K562 (cell line): ENCODE results near the gene DEF6. TPM values are rescaled to one million over a fixed set of nuclear protein-coding genes. Genes with fewer than 3 reads are reported as not detected.

ENCODE experiments used
- ATAC-seq: fragments of 200-7000 bp; cut with Tn5 transposase; 3 replicates; pipeline ENCODE4 v1.9.1; 2020; ENCODE audit warnings: moderate library complexity
- BruUV-seq: library from RNA; stranded (reverse); fragments of 400-500 nt; replicated peaks from 2 replicates; lab custom pipeline; 2021; lab: Mats Ljungman, UMichigan
- CTCF ChIA-PET: fragments of 300-600 bp; formaldehyde crosslinking; extraction: SDS; loops from one replicate; lab custom pipeline; 2021; ENCODE audit warnings: low intra/inter-chr PET ratio; lab: Yijun Ruan, JAX
- POLR2A ChIA-PET: fragments of 300-600, 350-650 bp; sonication (Branson Sonifier 250); formaldehyde crosslinking; extraction: SDS; loops from one replicate; lab custom pipeline; 2021; ENCODE audit warnings: antibody characterized with exemption, inconsistent platforms; lab: Yijun Ruan, JAX
- DNase-seq, 4 experiments: peaks; one replicate each; pipeline versions ENCODE4 v3.0.0 to v3.0.0-alpha.2; 2011 to 2018; ENCODE audit warnings: low spot score in 3 of 4, mixed read lengths in 3 of 4; ENCODE audit errors: extremely low read depth in 1 of 4
- FAIRE-seq: peaks from 2 replicates; lab custom pipeline; 2011; peaks lifted over from hg19 to GRCh38; lab: Jason Lieb, UNC
- H2AFZ ChIP-seq: 2 replicates; pipeline ENCODE4 v1.6.0; 2011; ENCODE audit warnings: low read depth, low read length, control low read depth, inconsistent platforms
- H3K27ac ChIP-seq: fragments of 200-600 bp; 3 replicates; pipeline ENCODE4 v1.8.0; 2011; ENCODE audit warnings: low read depth, mild to moderate bottlenecking, control low read depth, inconsistent platforms, low read length, moderate library complexity, mixed read lengths; ENCODE audit errors: extremely low read depth
- H3K27me3 ChIP-seq, 2 experiments: fragments of 300-600 bp in 1 of 2; 2 replicates in 1 of 2; 3 replicates in 1 of 2; pipeline versions ENCODE4 v1.6.0 to v1.8.0; 2011; ENCODE audit warnings: inconsistent platforms in 2 of 2, low read length in 2 of 2, mild to moderate bottlenecking in 1 of 2, mixed read lengths in 1 of 2, moderate library complexity in 1 of 2; ENCODE audit not compliant: control insufficient read depth in 2 of 2, insufficient read depth in 2 of 2
- H3K36me3 ChIP-seq: fragments of 300-600 bp; 3 replicates; pipeline ENCODE4 v1.8.0; 2011; ENCODE audit warnings: mild to moderate bottlenecking, low read length, inconsistent platforms; ENCODE audit not compliant: control insufficient read depth, insufficient read depth
- H3K4me1 ChIP-seq, 2 experiments: fragments of 200-600 bp in 1 of 2; replicated peaks in 1 of 2; 2 replicates in 1 of 2; 3 replicates in 1 of 2; pipeline versions ENCODE4 v1.5.1 to v1.8.0; 2011; ENCODE audit warnings: inconsistent platforms in 2 of 2, low read length in 2 of 2, mild to moderate bottlenecking in 1 of 2, mixed read lengths in 1 of 2, moderate library complexity in 1 of 2; ENCODE audit not compliant: control insufficient read depth in 2 of 2, insufficient read depth in 2 of 2
- H3K4me2 ChIP-seq: 2 replicates; pipeline ENCODE4 v1.6.1; 2011; ENCODE audit warnings: low read length, control low read depth, inconsistent platforms, mixed read lengths; ENCODE audit not compliant: insufficient read depth
- H3K4me3 ChIP-seq: fragments of 200-600 bp; sonication (generic), shearing (Covaris generic); 2 replicates; pipeline ENCODE4 v1.5.1; 2016; ENCODE audit warnings: control low read depth, inconsistent platforms
- H3K79me2 ChIP-seq: fragments of 200-600 bp; 3 replicates; pipeline ENCODE4 v1.8.0; 2011; ENCODE audit warnings: low read length, inconsistent platforms; ENCODE audit not compliant: control insufficient read depth, insufficient read depth
- H3K9ac ChIP-seq, 2 experiments: 2 replicates each; pipeline versions ENCODE4 v1.6.0 to v1.6.1; 2011; ENCODE audit warnings: low read depth in 2 of 2, low read length in 2 of 2, control low read depth in 1 of 2, inconsistent platforms in 1 of 2, mild to moderate bottlenecking in 1 of 2, mixed read lengths in 1 of 2; ENCODE audit not compliant: insufficient read depth in 1 of 2
- H3K9me1 ChIP-seq: one replicate; pipeline ENCODE4 v1.6.0; 2011; ENCODE audit warnings: inconsistent platforms, mild to moderate bottlenecking, low read length, moderate library complexity; ENCODE audit not compliant: control insufficient read depth, insufficient read depth
- H3K9me3 ChIP-seq: replicated peaks from 2 replicates; pipeline ENCODE4 v1.5.1; 2011; ENCODE audit warnings: low read depth, low read length, inconsistent platforms; ENCODE audit not compliant: control insufficient read depth, insufficient read depth
- H4K20me1 ChIP-seq: replicated peaks from 2 replicates; pipeline ENCODE4 v1.6.1; 2011; ENCODE audit warnings: low read length, inconsistent platforms, mixed read lengths; ENCODE audit not compliant: control insufficient read depth, insufficient read depth
- SAFB ChIP-seq: fragments of 200-400 bp; formaldehyde crosslinking; IDR thresholded peaks from 2 replicates; pipeline ENCODE4 v1.6.1; 2017; ENCODE audit warnings: low read depth, low read length, borderline replicate concordance
- ZKSCAN1 ChIP-seq: fragments of 150-350 bp; IDR thresholded peaks from 2 replicates; pipeline ENCODE4 v1.6.1; 2016; ENCODE audit warnings: low read depth, low read length
- WGBS: fragments of 100-300 bp; shearing (Covaris generic); methylation state at CpG from one replicate; pipeline ENCODE4 v1.1.6; 2016; ENCODE audit warnings: low coverage, mixed read lengths; ENCODE audit not compliant: insufficient coverage; ENCODE audit errors: missing lambda C conversion rate; 5-methylcytosine and 5-hydroxymethylcytosine counted together
- in situ Hi-C: fragments of 300-500 bp; cut with MboI; formaldehyde crosslinking; loops from 4 replicates; pipeline ENCODE4 v1.15.0; 2018; ENCODE audit warnings: inconsistent platforms, mixed read lengths
- intact Hi-C: fragments of 100-400 bp; cut with micrococcal nuclease; formaldehyde crosslinking; loops from 2 replicates; pipeline ENCODE4 v1.14.2; 2022
- polyA plus RNA-seq, 8 experiments: library from polyadenylated mRNA; depleted of rRNA in 4 of 8; stranded (reverse) in 5 of 8; unstranded in 3 of 8; fragments of >200 nt; fragmentation: Nextera tagmentation in 2 of 8; fragmentation: Illumina TruSeq in 1 of 8; extraction: Ambion mirVana in 2 of 8; extraction: Trizol in 1 of 8; gene quantifications; 2 replicates each; pipeline versions ENCODE4 v1.2.1 to v1.2.3, GENCODE V29; 2011 to 2014; ENCODE audit warnings: inconsistent platforms in 1 of 8, missing spikeins in 1 of 8
- total RNA-seq, 7 experiments: library from RNA; depleted of rRNA in 6 of 7; stranded (reverse); fragments of >200 nt in 6 of 7; fragmentation: Illumina TruSeq in 2 of 7; extraction: Trizol in 2 of 7; gene quantifications; 2 replicates each; pipeline versions ENCODE4 v1.2.1 to v1.2.3, GENCODE V29; 2011 to 2021; ENCODE audit warnings: low replicate concordance in 1 of 7

DEF6 gene
- total and polyA plus RNA-seq, 9 of the 15 experiments (the other 6 are each of a cell fraction or from before 2014, with no cell fraction given) = 1.3 to 44.6 (median 22.7) TPM

- no peak overlapping the region for H3K4me3 ChIP-seq
- H3K27me3 ChIP-seq = no peaks in the 10 kb centered on the region
- peaks cover 23 to 27% of the 10 kb centered on the region in 2 experiments for H3K4me1 ChIP-seq
- intact Hi-C loops (loop anchor here (5.0 to 10.0 kb wide), 3 partner anchors 227 to 660 kb away; no protein-coding TSS in a partner anchor), in situ Hi-C loops (loop anchor here (5.0 kb wide), 1 partner anchor 442 kb away; the partner anchor contains the start of gene ARMC12)
- H3K27ac ChIP-seq = no peak overlapping the region
- 50% methylated on average over 2 of the region's 2 CpGs for WGBS
- no peak for ATAC-seq
- BruUV-seq = no TSS peak
- no peaks in the 10 kb centered on the region; the same call in 2 of the 3 replicates for H3K36me3 ChIP-seq
- CTCF ChIA-PET = interaction anchor here (0.5 to 2.1 kb wide), 5 partner anchors 32 to 442 kb away, joined by 3 to 9 read pairs (median 8); partner anchors contain the start of genes ARMC12, PPARD and RPL10A
- H3K79me2 ChIP-seq = peaks cover 22% of the 10 kb centered on the region
- H3K9me3 ChIP-seq = no peaks in the 10 kb centered on the region
- POLR2A ChIA-PET = interaction anchor here (0.6 to 3.9 kb wide), 3 partner anchors 8 to 226 kb away, joined by 5 to 25 read pairs (median 6); partner anchors contain the start of gene RPL10A
- no peaks in the 10 kb centered on the region for H3K9me1 ChIP-seq
- TF ChIP-seq ZKSCAN1 = 0 out of 2 replicates have a peak, but pooled peaks have one; percentile 45
- no peak for TF ChIP-seq SAFB
- H4K20me1 ChIP-seq = no peaks in the 10 kb centered on the region
- H3K9ac ChIP-seq = peak overlapping the region in 1 of 2 experiments; percentile 19; a peak in 1 of 4 replicates
- H3K4me2 ChIP-seq = no peak overlapping the region
- no peak for FAIRE-seq
- no peak for DNase-seq
- no peak overlapping the region for H2AFZ ChIP-seq
Observed at GRCh38 chr6:35295036-35295435, 2.6 kb upstream of the DEF6 start.
